ENCODE results near the gene EPHA1.

The EPHA1 gene

DNA sequence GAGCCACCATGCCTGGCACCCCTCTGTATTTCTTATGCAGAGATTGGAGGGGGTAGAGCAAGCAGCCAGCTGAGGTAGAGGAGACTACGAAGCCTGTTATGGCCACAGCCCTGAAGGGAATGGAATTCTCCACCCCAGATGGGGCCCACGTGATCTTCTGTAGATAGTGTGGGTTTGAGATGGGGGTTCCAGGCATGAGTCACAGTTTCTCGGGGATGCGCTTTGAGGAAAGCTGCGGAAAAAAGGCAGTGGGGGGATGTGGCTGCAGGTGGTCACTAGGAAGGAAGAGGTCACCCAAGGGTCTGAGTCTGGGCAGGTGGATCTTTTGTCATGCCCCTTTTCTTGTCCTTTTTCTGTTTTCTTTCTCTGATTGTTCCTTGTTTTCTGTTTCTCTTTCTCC, 57.6 kb downstream of the EPHA1 start:
- FAIRE-seq: no peak
- no peak for DNase-seq (ENCODE audit: low spot score)

DNA sequence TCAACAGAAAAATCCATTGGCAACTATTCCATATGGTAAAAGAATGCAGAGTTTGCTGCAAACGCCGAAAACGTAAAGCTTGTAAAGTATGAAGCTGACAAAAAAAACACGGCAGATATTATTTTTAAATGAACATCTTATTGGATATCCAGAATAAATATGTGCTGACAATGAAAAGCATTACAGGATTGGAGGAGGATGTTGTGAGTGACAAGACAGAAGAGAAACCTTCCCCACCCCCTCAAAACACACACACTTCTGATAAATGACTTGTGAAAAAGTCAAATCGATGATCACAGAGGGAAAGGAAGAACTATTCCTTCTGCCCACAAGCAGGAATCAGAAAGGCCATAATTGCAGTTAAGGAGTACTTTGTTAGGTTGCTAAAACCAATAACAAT, 60.7 kb downstream of the EPHA1 start:
- FAIRE-seq (no peak), DNase-seq (ENCODE audit: low spot score) (no peak)

DNA sequence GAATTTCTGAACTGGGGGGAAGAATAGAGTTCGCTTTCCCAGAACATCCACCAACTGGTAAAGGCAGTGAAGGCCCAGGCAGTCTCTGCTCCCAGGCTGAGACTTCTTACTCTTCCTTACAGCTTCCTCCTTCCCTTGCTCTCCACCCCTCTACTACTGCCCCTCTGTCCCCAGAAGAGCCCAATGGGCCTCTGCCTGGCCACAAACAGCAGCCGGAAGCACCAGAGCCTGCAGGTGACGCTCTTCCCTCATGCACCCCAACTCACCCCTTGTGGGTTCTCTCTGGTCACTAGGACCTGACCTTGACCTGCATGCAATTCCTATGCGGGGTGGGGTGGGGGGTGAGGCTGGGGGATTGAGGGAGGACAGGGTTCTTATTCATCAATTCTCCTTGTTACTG, 62.6 kb downstream of the EPHA1 start:
- DNase-seq (ENCODE audit: low spot score) (no peak), FAIRE-seq (no peak)

DNA sequence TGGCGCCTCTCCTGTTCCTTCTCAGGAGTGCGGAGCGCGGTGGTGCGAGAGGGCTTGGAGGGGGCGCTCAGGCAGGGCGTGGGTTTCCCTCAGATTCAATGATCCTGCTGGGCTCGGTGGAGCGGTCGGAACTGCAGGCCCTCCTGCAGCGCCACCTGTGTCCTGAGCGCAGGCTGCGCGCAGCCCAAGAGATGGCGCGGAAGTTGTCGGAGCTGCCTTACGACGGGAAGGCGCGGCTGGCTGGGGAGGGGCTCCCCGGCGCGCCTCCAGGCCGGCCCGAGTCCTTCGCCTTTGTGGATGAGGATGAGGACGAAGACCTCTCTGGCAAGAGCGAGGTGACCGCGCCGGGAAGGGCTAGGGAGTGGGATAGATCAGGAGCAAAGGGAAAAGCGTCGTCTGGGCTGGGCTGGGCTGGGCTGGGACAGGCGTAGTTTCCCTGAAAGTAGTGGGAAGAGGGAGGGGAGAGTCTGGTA, 63.2 kb downstream of the EPHA1 start:
- FAIRE-seq: no peak
- DNase-seq (ENCODE audit: low spot score): no peak

DNA sequence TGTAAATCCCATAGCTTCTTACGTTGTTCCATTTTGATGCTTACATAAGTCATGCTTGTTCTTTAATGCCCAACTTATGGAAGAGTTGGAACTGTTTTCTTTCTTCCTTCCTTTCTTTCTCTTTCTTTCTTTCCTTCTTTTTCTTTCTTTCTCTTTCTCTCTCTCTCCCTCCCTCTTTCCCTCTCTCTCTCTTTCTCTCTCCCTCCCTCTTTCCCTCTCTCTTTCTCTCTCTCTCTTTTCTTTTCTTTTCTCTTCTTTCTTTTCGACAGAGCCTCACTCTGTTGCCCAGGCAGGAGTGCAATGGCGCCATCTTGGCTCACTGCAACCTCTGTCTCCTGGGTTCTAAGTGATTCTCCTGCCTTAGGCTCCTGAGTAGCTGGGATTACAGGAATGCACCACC, 65.1 kb downstream of the EPHA1 start:
- DNase-seq (ENCODE audit: low spot score): no peak
- FAIRE-seq: no peak

DNA sequence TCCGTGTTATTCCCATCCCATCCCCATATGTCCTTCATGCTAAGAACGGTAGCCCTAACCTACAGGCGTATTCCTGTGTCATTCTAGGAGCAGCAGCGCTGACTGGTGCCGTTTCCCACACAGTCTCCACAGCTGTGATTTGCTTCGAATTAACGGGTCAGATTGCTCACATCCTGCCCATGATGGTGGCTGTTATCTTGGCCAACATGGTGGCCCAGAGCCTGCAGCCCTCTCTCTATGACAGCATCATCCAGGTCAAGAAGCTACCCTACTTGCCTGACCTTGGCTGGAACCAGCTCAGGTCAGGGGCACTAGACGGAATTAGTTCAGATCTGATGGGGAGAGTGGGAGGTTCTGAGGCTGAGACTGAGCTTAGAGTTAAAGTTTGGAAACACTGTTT, 66.8 kb downstream of the EPHA1 start:
- DNase-seq (ENCODE audit: low spot score): no peak
- FAIRE-seq: no peak
